CD4-positive, alpha-beta T cell treated with Interleukin-1 beta for 1 hour (primary cell): ENCODE data around the gene HJV.

Source experiments
- DNase-seq, 2 donors: peaks; one replicate each; pipeline ENCODE4 v3.0.0-alpha.2; 2020 to 2022

The HJV gene

GRCh38 chr1:145972580-145972979 lies 49.0 kb downstream of the HJV start:
- no peak for DNase-seq
